SK-N-MC (cell line): ENCODE results near the gene FOXS1.
A peak's percentile ranks its signal among the peaks of the same experiment; 100 is the strongest.

Experiments used
- DNase-seq: peaks from one replicate; pipeline ENCODE4 v3.0.0-alpha.2; 2011; ENCODE audit warnings: low read depth, low spot score
- H3K27ac ChIP-seq: fragments of 200-600 bp; sonication (generic); 2 replicates; pipeline ENCODE4 v1.5.1; 2016; ENCODE audit warnings: mixed run types
- H3K36me3 ChIP-seq: fragments of 200-600 bp; sonication (generic); 2 replicates; pipeline ENCODE4 v1.6.1; 2017; ENCODE audit warnings: antibody characterized with exemption, low read length, mixed read lengths; ENCODE audit not compliant: insufficient read depth
- H3K4me3 ChIP-seq: fragments of 200-600 bp; sonication (generic); 2 replicates; pipeline ENCODE4 v1.5.1; 2016
- H3K9ac ChIP-seq: fragments of 200-600 bp; sonication (generic); 2 replicates; pipeline ENCODE4 v1.8.0; 2017; ENCODE audit warnings: mixed run types, mixed read lengths; ENCODE audit not compliant: insufficient read length
- H3K9me3 ChIP-seq: fragments of 200-600 bp; sonication (generic); 2 replicates; pipeline ENCODE4 v1.6.1; 2017; ENCODE audit warnings: low read depth, mild to moderate bottlenecking, antibody characterized with exemption, low read length, moderate library complexity, mixed read lengths
- EZH2 ChIP-seq: fragments of 200-600 bp; sonication (generic); IDR thresholded peaks from one replicate; pipeline ENCODE4 v1.6.1; 2017; ENCODE audit warnings: antibody characterized with exemption
- FOXP2 ChIP-seq: optimal IDR thresholded peaks from 2 replicates; pipeline ENCODE3; 2011; ENCODE audit warnings: mild to moderate bottlenecking, moderate library complexity; ENCODE audit not compliant: insufficient read depth; ENCODE audit errors: extremely low read length, control extremely low read depth
- POLR2AphosphoS5 ChIP-seq: IDR thresholded peaks from 2 replicates; pipeline ENCODE4 v1.6.1; 2012; ENCODE audit warnings: mild to moderate bottlenecking, low read depth, low read length, borderline replicate concordance

FOXS1 gene

GRCh38 chr20:31845300-31845863 is at the start of gene FOXS1:
TSS of gene FOXS1 (minus strand) at chr20:31845604. CDS start at chr20:31845542, 62 bp downstream.
- Histone ChIP-seq H3K9me3 (no peaks in the 10 kb centered on the region), H3K36me3 (no peaks in the 10 kb centered on the region), H3K27ac (no peak within 1 kb of the TSS), H3K4me3 (no peak within 1 kb of the TSS), H3K9ac (no peak within 1 kb of the TSS)
- DNase-seq = no peak
- TF ChIP-seq FOXP2 (no peak), EZH2 (no peak), POLR2AphosphoS5 (no peak)

- TF ChIP-seq FOXP2 (no peak), POLR2AphosphoS5 (no peak), EZH2 (no peak)
- no peaks in the 10 kb centered on the region for H3K9me3 ChIP-seq
- no peak overlapping the region for H3K9ac ChIP-seq
- DNase-seq = no peak
- H3K4me3 ChIP-seq = no peak overlapping the region
- H3K27ac ChIP-seq = no peak overlapping the region
- H3K36me3 ChIP-seq = no peaks in the 10 kb centered on the region
Measured at GRCh38 chr20:31890646-31891045, 45.2 kb upstream of the FOXS1 start.

GRCh38 chr20:31883829-31884228 is 38.4 kb upstream of the FOXS1 start:
- DNase-seq = no peak
- TF ChIP-seq EZH2 (no peak), POLR2AphosphoS5 (no peak), FOXP2 (no peak)

GRCh38 chr20:31881945-31882344 is 36.5 kb upstream of the FOXS1 start:
- no peaks in the 10 kb centered on the region for H3K36me3 ChIP-seq
- no peaks in the 10 kb centered on the region for H3K9me3 ChIP-seq
- H3K9ac ChIP-seq = no peak overlapping the region
- no peak overlapping the region for H3K4me3 ChIP-seq
- no peak for DNase-seq
- TF ChIP-seq EZH2 = no peak
- no peak for TF ChIP-seq POLR2AphosphoS5
- TF ChIP-seq FOXP2 = no peak
- no peak overlapping the region for H3K27ac ChIP-seq

More at GRCh38 chr20:31883829-31884228, 38.4 kb upstream of the FOXS1 start:
- no peak overlapping the region for H3K27ac ChIP-seq
- H3K9ac ChIP-seq = no peak overlapping the region
- no peaks in the 10 kb centered on the region for H3K36me3 ChIP-seq
- H3K4me3 ChIP-seq = no peak overlapping the region
- no peaks in the 10 kb centered on the region for H3K9me3 ChIP-seq

GRCh38 chr20:31879143-31879987 is 34.0 kb upstream of the FOXS1 start:
- TF ChIP-seq POLR2AphosphoS5 (peak; percentile 52; the same call in 1 of the 2 replicates), EZH2 (no peak), FOXP2 (peak; percentile 34)
- DNase-seq = no peak
- Histone ChIP-seq H3K9ac (no peak overlapping the region), H3K4me3 (peak overlapping the region; percentile 84), H3K9me3 (no peaks in the 10 kb centered on the region), H3K27ac (no peak overlapping the region), H3K36me3 (no peaks in the 10 kb centered on the region)

GRCh38 chr20:31877684-31878083 is 32.3 kb upstream of the FOXS1 start:
- no peak for DNase-seq
- H3K36me3 ChIP-seq = no peaks in the 10 kb centered on the region
- no peak for TF ChIP-seq EZH2
- TF ChIP-seq POLR2AphosphoS5 = no peak
- TF ChIP-seq FOXP2 = no peak

GRCh38 chr20:31875671-31876070 is 30.3 kb upstream of the FOXS1 start:
- DNase-seq = no peak
- H3K4me3 ChIP-seq = no peak overlapping the region
- TF ChIP-seq EZH2 = no peak
- no peak for TF ChIP-seq FOXP2
- no peak for TF ChIP-seq POLR2AphosphoS5

More at GRCh38 chr20:31877684-31878083, 32.3 kb upstream of the FOXS1 start:
- Histone ChIP-seq H3K9ac (no peak overlapping the region), H3K9me3 (no peaks in the 10 kb centered on the region), H3K27ac (no peak overlapping the region), H3K4me3 (no peak overlapping the region)

GRCh38 chr20:31872406-31872805 is 27.0 kb upstream of the FOXS1 start:
- DNase-seq = no peak
- H3K9me3 ChIP-seq = no peaks in the 10 kb centered on the region
- H3K4me3 ChIP-seq = no peak overlapping the region
- no peak overlapping the region for H3K27ac ChIP-seq
- TF ChIP-seq EZH2 (no peak), FOXP2 (no peak), POLR2AphosphoS5 (no peak)
- H3K9ac ChIP-seq = no peak overlapping the region
- no peaks in the 10 kb centered on the region for H3K36me3 ChIP-seq

More at GRCh38 chr20:31875671-31876070, 30.3 kb upstream of the FOXS1 start:
- H3K27ac ChIP-seq = no peak overlapping the region
- H3K9me3 ChIP-seq = no peaks in the 10 kb centered on the region
- no peaks in the 10 kb centered on the region for H3K36me3 ChIP-seq
- no peak overlapping the region for H3K9ac ChIP-seq

GRCh38 chr20:31871618-31871954 is 26.2 kb upstream of the FOXS1 start:
- no peaks in the 10 kb centered on the region for H3K36me3 ChIP-seq
- no peak overlapping the region for H3K4me3 ChIP-seq
- H3K9me3 ChIP-seq = no peaks in the 10 kb centered on the region
- no peak overlapping the region for H3K27ac ChIP-seq
- no peak for TF ChIP-seq EZH2
- no peak for TF ChIP-seq FOXP2
- TF ChIP-seq POLR2AphosphoS5 = no peak
- H3K9ac ChIP-seq = no peak overlapping the region
- DNase-seq = no peak
